ENCODE results near the gene C17orf107.

Gene C17orf107

GRCh38 chr17:4949321-4950074 lies 50.2 kb downstream of the C17orf107 start:
- TF ChIP-seq, protein P1, sequence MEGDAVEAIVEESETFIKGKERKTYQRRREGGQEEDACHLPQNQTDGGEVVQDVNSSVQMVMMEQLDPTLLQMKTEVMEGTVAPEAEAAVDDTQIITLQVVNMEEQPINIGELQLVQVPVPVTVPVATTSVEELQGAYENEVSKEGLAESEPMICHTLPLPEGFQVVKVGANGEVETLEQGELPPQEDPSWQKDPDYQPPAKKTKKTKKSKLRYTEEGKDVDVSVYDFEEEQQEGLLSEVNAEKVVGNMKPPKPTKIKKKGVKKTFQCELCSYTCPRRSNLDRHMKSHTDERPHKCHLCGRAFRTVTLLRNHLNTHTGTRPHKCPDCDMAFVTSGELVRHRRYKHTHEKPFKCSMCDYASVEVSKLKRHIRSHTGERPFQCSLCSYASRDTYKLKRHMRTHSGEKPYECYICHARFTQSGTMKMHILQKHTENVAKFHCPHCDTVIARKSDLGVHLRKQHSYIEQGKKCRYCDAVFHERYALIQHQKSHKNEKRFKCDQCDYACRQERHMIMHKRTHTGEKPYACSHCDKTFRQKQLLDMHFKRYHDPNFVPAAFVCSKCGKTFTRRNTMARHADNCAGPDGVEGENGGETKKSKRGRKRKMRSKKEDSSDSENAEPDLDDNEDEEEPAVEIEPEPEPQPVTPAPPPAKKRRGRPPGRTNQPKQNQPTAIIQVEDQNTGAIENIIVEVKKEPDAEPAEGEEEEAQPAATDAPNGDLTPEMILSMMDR (IDR thresholded peaks at IDR 0.05): no peak

- TF ChIP-seq, protein P1 (IDR thresholded peaks at IDR 0.05): no peak
These were observed 50.9 kb downstream of the C17orf107 start for GRCh38 chr17:4950075-4950745.

- TF ChIP-seq, protein P1 (IDR thresholded peaks at IDR 0.05): no peak
These were observed 51.4 kb downstream of the C17orf107 start, which contains the start of gene ENO3 for GRCh38 chr17:4950746-4951204. TSS of gene ENO3 (plus strand) at chr17:4951119. CDS start at chr17:4951830, 711 bp downstream.

GRCh38 chr17:4951486-4951885 lies 52.1 kb downstream of the C17orf107 start:
- TF ChIP-seq, protein P1 (IDR thresholded peaks at IDR 0.05): no peak
